Measurements from ENCODE around the gene NUMB.
"Not testable (repeated sequence)": the region's sequence is repeated elsewhere in the genome, so short reads cannot be mapped to it uniquely, and the experiment has no call there.

NUMB gene

GRCh38 chr14:73359445-73359844 is 98.9 kb downstream of the NUMB start:
- DNase-seq (ENCODE audit: low read depth): no peak

- DNase-seq (ENCODE audit: low read depth): no peak
Measured at GRCh38 chr14:73358187-73358586, 100.2 kb downstream of the NUMB start.

GRCh38 chr14:73349091-73349490 is 109.3 kb downstream of the NUMB start:
- not testable (repeated sequence) for DNase-seq (ENCODE audit: low read depth)

- no peak for DNase-seq (ENCODE audit: low read depth)
Measured at GRCh38 chr14:73344319-73344718, 114.0 kb downstream of the NUMB start.

GRCh38 chr14:73342670-73343069 is 115.7 kb downstream of the NUMB start:
- no peak for DNase-seq (ENCODE audit: low read depth)

- no peak for DNase-seq (ENCODE audit: low read depth)
Measured at GRCh38 chr14:73339846-73340595, 118.3 kb downstream of the NUMB start.

- DNase-seq (ENCODE audit: low read depth): no peak
Measured at GRCh38 chr14:73339206-73339605, 119.1 kb downstream of the NUMB start.

- DNase-seq (ENCODE audit: low read depth): no peak
Measured at GRCh38 chr14:73338551-73338950, 119.8 kb downstream of the NUMB start.

GRCh38 chr14:73333031-73333430 is 125.3 kb downstream of the NUMB start:
- DNase-seq (ENCODE audit: low read depth): no peak

- no peak for DNase-seq (ENCODE audit: low read depth)
Measured at GRCh38 chr14:73325630-73326299, 132.6 kb downstream of the NUMB start.

GRCh38 chr14:73325063-73325462 is 133.3 kb downstream of the NUMB start:
- DNase-seq (ENCODE audit: low read depth): no peak

- DNase-seq (ENCODE audit: low read depth): no peak
Measured at GRCh38 chr14:73324533-73324932, 133.8 kb downstream of the NUMB start.

GRCh38 chr14:73323896-73324399 is 134.4 kb downstream of the NUMB start:
- DNase-seq (ENCODE audit: low read depth): no peak

GRCh38 chr14:73313151-73313550 is 145.2 kb downstream of the NUMB start:
- no peak for DNase-seq (ENCODE audit: low read depth)

GRCh38 chr14:73312687-73313086 is 145.7 kb downstream of the NUMB start:
- no peak for DNase-seq (ENCODE audit: low read depth)

GRCh38 chr14:73311708-73312030 is 146.7 kb downstream of the NUMB start:
- no peak for DNase-seq (ENCODE audit: low read depth)

- DNase-seq (ENCODE audit: low read depth): not testable (repeated sequence)
Measured at GRCh38 chr14:73309207-73309606, 149.1 kb downstream of the NUMB start.

- no peak for DNase-seq (ENCODE audit: low read depth)
Measured at GRCh38 chr14:73307261-73307660, 151.1 kb downstream of the NUMB start.

- no peak for DNase-seq (ENCODE audit: low read depth)
Measured at GRCh38 chr14:73305499-73305898, 152.8 kb downstream of the NUMB start.

- DNase-seq (ENCODE audit: low read depth): no peak
Measured at GRCh38 chr14:73295198-73295796, 163.0 kb downstream of the NUMB start.

- no peak for DNase-seq (ENCODE audit: low read depth)
Measured at GRCh38 chr14:73293782-73294781, 164.3 kb downstream of the NUMB start.

GRCh38 chr14:73290279-73290678 is 168.1 kb downstream of the NUMB start:
- no peak for DNase-seq (ENCODE audit: low read depth)

Measured in stimulated activated CD8-positive, alpha-beta memory T cell treated with anti-CD3 and anti-CD28 coated beads, Interleukin-7, amount 100 ng/mL, for 24 hours (primary cell).